ENCODE data around the gene GJB4. TPM values are rescaled to one million over a fixed set of nuclear protein-coding genes. Genes with fewer than 3 reads are reported as not detected.
"Not testable (repeated sequence)": the region's sequence is repeated elsewhere in the genome, so short reads cannot be mapped to it uniquely, and the experiment has no call there.

GJB4 gene
- total RNA-seq, 1 donor from 2014 or later = not detected

DNA sequence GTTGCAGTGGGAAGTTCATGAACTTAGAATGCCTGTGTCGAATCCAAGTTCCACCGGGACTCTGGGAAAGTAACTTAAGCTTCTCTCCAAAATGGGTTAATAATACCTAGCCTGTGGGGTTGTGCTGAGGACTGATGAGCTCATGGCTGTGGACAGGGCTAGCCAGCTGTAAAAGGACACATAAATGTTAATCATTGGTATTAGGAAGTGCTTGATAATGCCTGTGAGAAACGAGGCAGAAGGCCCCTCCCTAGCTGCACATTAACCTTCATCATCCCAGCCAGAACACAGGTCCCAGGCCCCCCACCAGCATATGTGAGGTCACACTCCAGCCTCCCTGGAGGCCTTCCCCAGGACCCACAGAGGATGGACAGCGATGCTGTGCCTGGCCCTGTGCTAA, 789 bp upstream of the GJB4 start:
- H3K9me3 ChIP-seq (ENCODE audit: control insufficient read depth in 3 of 3, low read length in 3 of 3) = no peaks in the 10 kb centered on the region
- no peak overlapping the region for H3K9ac ChIP-seq (ENCODE audit: low read depth in 1 of 3, low read length in 3 of 3)
- no peak overlapping the region for H3K27ac ChIP-seq (ENCODE audit: low read depth, low read length)
- H3K36me3 ChIP-seq (ENCODE audit: control insufficient read depth in 3 of 3, insufficient read depth in 3 of 3, low read length in 3 of 3) = no peaks in the 10 kb centered on the region
- H3K27me3 ChIP-seq (ENCODE audit: control insufficient read depth in 3 of 3, insufficient read depth in 3 of 3, low read length in 3 of 3) = peaks cover 0 to 13% (median 10%) of the 10 kb centered on the region in 3 donors
- H3K4me1 ChIP-seq (ENCODE audit: control insufficient read depth in 3 of 3, insufficient read depth in 3 of 3, low read length in 3 of 3) = no peaks in the 10 kb centered on the region
- H3K4me3 ChIP-seq (ENCODE audit: low read length in 3 of 3) = no peak overlapping the region

DNA sequence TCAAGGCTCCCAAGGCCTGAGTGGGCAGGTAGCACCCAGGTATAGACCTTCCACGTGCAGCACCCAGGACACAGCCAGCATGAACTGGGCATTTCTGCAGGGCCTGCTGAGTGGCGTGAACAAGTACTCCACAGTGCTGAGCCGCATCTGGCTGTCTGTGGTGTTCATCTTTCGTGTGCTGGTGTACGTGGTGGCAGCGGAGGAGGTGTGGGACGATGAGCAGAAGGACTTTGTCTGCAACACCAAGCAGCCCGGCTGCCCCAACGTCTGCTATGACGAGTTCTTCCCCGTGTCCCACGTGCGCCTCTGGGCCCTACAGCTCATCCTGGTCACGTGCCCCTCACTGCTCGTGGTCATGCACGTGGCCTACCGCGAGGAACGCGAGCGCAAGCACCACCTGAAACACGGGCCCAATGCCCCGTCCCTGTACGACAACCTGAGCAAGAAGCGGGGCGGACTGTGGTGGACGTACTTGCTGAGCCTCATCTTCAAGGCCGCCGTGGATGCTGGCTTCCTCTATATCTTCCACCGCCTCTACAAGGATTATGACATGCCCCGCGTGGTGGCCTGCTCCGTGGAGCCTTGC, 1.7 kb downstream of the GJB4 start:
- Histone ChIP-seq H3K4me1 (ENCODE audit: control insufficient read depth in 3 of 3, insufficient read depth in 3 of 3, low read length in 3 of 3) (no peaks in the 10 kb centered on the region), H3K4me3 (ENCODE audit: low read length in 3 of 3) (no peak overlapping the region), H3K9ac (ENCODE audit: low read depth in 1 of 3, low read length in 3 of 3) (no peak overlapping the region), H3K9me3 (ENCODE audit: control insufficient read depth in 3 of 3, low read length in 3 of 3) (no peaks in the 10 kb centered on the region), H3K27me3 (ENCODE audit: control insufficient read depth in 3 of 3, insufficient read depth in 3 of 3, low read length in 3 of 3) (peaks cover 0 to 20% (median 14%) of the 10 kb centered on the region in 3 donors), H3K27ac (ENCODE audit: low read depth, low read length) (no peak overlapping the region), H3K36me3 (ENCODE audit: control insufficient read depth in 3 of 3, insufficient read depth in 3 of 3, low read length in 3 of 3) (no peaks in the 10 kb centered on the region)

DNA sequence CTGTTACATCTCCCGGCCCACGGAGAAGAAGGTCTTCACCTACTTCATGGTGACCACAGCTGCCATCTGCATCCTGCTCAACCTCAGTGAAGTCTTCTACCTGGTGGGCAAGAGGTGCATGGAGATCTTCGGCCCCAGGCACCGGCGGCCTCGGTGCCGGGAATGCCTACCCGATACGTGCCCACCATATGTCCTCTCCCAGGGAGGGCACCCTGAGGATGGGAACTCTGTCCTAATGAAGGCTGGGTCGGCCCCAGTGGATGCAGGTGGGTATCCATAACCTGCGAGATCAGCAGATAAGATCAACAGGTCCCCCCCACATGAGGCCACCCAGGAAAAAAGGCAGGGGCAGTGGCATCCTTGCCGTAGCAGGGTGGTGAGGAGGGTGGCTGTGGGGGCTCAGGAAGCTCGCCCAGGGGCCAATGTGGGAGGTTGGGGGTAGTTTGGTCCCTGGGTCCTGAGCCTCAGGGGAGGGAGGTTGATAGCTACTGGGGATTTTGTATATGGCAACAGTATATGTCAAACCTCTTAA, 2.3 kb downstream of the GJB4 start:
- H3K27ac ChIP-seq (ENCODE audit: low read depth, low read length) = no peak overlapping the region
- H3K4me3 ChIP-seq (ENCODE audit: low read length in 3 of 3) = no peak overlapping the region
- no peak overlapping the region for H3K9ac ChIP-seq (ENCODE audit: low read depth in 1 of 3, low read length in 3 of 3)
- H3K4me1 ChIP-seq (ENCODE audit: control insufficient read depth in 3 of 3, insufficient read depth in 3 of 3, low read length in 3 of 3) = no peaks in the 10 kb centered on the region
- no peaks in the 10 kb centered on the region for H3K36me3 ChIP-seq (ENCODE audit: control insufficient read depth in 3 of 3, insufficient read depth in 3 of 3, low read length in 3 of 3)
- no peaks in the 10 kb centered on the region for H3K9me3 ChIP-seq (ENCODE audit: control insufficient read depth in 3 of 3, low read length in 3 of 3)
- peaks cover 0 to 20% (median 14%) of the 10 kb centered on the region in 3 donors for H3K27me3 ChIP-seq (ENCODE audit: control insufficient read depth in 3 of 3, insufficient read depth in 3 of 3, low read length in 3 of 3)

DNA sequence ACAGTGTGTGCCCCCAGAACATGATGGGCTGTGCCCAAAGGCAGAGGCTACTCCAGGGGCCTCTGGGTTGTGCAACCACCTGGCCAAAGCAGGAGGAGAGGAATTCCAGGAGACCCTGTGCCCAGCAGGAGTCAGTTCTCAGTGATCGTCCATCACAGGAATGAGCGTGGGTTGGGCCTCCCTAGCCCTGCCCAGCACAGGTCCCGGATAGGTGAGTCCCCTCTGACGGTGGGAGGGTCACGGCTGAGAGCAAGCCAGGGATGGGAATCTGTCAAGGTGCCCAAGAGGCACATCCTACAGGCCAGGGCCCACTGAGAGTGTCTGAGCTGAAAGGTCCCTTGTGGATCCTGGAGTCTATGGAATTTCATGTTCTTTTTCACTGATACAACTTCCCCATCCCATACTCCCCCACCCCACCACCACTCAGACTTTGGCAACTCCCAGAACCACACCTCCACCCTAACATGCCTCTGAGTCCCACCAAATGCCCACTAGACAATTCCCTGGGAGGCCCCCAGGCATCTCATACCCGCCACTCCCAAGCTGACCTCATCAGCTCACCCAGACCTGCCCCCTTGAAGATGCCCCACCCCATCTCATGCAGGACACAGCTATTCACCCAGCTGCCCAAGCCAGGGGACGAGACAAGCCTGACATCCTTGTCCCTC, 3.1 kb downstream of the GJB4 start:
- H3K27me3 ChIP-seq (ENCODE audit: control insufficient read depth in 3 of 3, insufficient read depth in 3 of 3, low read length in 3 of 3) = peaks cover 0 to 20% (median 14%) of the 10 kb centered on the region in 3 donors
- no peak overlapping the region for H3K9ac ChIP-seq (ENCODE audit: low read depth in 1 of 3, low read length in 3 of 3)
- H3K27ac ChIP-seq (ENCODE audit: low read depth, low read length) = no peak overlapping the region

DNA sequence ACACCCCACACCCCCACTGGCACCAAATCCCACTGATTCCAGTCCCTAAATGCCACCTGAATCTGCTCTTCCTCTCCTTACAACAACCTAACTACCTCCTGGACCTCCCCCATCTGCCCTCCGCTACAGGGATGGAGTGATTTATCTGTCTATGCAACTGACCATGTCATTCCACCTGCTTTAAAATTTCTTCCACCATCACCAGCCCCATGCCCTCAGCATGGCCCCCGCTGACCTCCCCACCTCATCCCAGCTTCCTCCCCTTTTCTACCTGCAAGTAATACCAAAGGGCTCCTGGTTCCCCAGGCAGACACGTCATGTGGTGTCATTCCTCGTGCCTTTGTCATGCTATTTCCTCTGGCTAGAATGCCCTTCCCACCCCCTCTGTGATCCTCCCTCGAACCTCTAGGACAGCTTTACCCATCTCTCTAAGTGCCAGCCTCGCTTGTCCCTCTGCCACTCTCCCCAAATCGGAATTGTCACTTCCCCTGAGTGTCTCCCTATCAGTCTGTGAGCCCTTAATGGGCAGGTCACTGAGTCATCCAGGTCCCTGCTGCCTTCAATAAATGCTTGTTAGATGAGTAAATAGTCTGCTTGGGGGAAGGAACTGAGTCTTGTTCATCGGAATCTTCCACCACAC, 3.7 kb downstream of the GJB4 start:
- Histone ChIP-seq H3K36me3 (ENCODE audit: control insufficient read depth in 3 of 3, insufficient read depth in 3 of 3, low read length in 3 of 3) (no peaks in the 10 kb centered on the region), H3K27me3 (ENCODE audit: control insufficient read depth in 3 of 3, insufficient read depth in 3 of 3, low read length in 3 of 3) (peaks cover 0 to 23% (median 14%) of the 10 kb centered on the region in 3 donors), H3K4me3 (ENCODE audit: low read length in 3 of 3) (no peak overlapping the region), H3K9ac (ENCODE audit: low read depth in 1 of 3, low read length in 3 of 3) (no peak overlapping the region), H3K9me3 (ENCODE audit: control insufficient read depth in 3 of 3, low read length in 3 of 3) (no peaks in the 10 kb centered on the region), H3K27ac (ENCODE audit: low read depth, low read length) (no peak overlapping the region), H3K4me1 (ENCODE audit: control insufficient read depth in 3 of 3, insufficient read depth in 3 of 3, low read length in 3 of 3) (no peaks in the 10 kb centered on the region)

More for the DNA sequence above, 3.1 kb downstream of the GJB4 start:
- H3K36me3 ChIP-seq (ENCODE audit: control insufficient read depth in 3 of 3, insufficient read depth in 3 of 3, low read length in 3 of 3) = no peaks in the 10 kb centered on the region
- H3K4me3 ChIP-seq (ENCODE audit: low read length in 3 of 3) = no peak overlapping the region
- no peaks in the 10 kb centered on the region for H3K4me1 ChIP-seq (ENCODE audit: control insufficient read depth in 3 of 3, insufficient read depth in 3 of 3, low read length in 3 of 3)
- H3K9me3 ChIP-seq (ENCODE audit: control insufficient read depth in 3 of 3, low read length in 3 of 3) = no peaks in the 10 kb centered on the region

DNA sequence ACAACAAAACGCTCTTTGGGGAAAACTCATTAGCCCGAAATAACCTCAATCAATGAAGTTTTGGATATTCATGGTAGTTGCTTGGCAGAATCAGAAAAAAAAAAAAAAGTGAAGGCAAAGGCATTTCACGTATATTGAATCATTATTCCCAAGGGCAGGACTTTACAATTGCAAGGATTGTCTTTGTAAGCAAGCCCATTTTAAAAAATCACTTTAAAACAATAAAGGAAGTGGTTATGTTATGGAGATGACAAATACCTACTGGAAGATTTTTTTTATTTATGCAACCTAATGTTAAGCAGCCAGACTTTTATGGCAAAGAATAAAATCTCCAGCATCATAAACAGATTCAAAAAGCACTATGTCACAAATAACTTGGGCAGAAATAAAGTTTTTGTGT, 9.3 kb downstream of the GJB4 start:
- H3K36me3 ChIP-seq (ENCODE audit: control insufficient read depth in 3 of 3, insufficient read depth in 3 of 3, low read length in 3 of 3) = no peaks in the 10 kb centered on the region

DNA sequence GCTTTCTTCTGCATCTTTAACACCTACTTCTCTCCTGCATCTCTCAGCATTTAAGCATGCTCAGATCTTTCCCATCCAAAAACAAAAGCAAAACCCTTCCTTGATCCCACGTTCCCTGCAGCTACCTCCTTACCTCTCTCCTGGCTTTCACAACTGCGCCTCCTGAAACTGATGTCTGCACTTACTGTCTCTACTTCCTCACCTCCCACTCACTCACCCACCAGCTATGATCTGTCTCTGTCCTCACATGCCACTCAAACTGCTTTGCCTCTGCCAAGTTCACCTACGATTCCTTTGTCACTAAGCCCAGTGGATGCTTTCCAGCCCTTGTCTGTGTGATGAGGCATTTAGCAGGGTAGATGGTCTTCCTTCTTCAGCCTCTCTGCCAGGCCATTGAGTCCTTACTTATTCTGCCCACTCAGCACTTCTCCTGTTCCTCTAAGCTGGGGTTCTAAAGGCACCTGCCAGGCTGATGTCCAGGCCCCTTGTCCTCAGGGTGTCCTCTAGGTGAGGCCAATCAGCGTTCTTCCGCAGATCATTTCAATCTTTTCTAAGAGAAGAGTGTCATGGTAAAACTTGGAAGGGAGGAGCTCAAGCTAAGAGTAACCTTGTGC, 11.5 kb downstream of the GJB4 start:
- no peaks in the 10 kb centered on the region for H3K36me3 ChIP-seq (ENCODE audit: control insufficient read depth in 3 of 3, insufficient read depth in 3 of 3, low read length in 3 of 3)
- no peak overlapping the region for H3K9ac ChIP-seq (ENCODE audit: low read depth in 1 of 3, low read length in 3 of 3)
- no peak overlapping the region for H3K4me3 ChIP-seq (ENCODE audit: low read length in 3 of 3)
- no peak overlapping the region for H3K27ac ChIP-seq (ENCODE audit: low read depth, low read length)
- H3K4me1 ChIP-seq (ENCODE audit: control insufficient read depth in 3 of 3, insufficient read depth in 3 of 3, low read length in 3 of 3) = no peaks in the 10 kb centered on the region
- no peaks in the 10 kb centered on the region for H3K9me3 ChIP-seq (ENCODE audit: control insufficient read depth in 3 of 3, low read length in 3 of 3)
- peaks cover 9 to 16% (median 15%) of the 10 kb centered on the region in 3 donors for H3K27me3 ChIP-seq (ENCODE audit: control insufficient read depth in 3 of 3, insufficient read depth in 3 of 3, low read length in 3 of 3)

More for the DNA sequence above, 9.3 kb downstream of the GJB4 start:
- Histone ChIP-seq H3K27me3 (ENCODE audit: control insufficient read depth in 3 of 3, insufficient read depth in 3 of 3, low read length in 3 of 3) (peaks cover 4 to 18% (median 6%) of the 10 kb centered on the region in 3 donors), H3K9ac (ENCODE audit: low read depth in 1 of 3, low read length in 3 of 3) (no peak overlapping the region), H3K4me3 (ENCODE audit: low read length in 3 of 3) (no peak overlapping the region), H3K9me3 (ENCODE audit: control insufficient read depth in 3 of 3, low read length in 3 of 3) (no peaks in the 10 kb centered on the region), H3K4me1 (ENCODE audit: control insufficient read depth in 3 of 3, insufficient read depth in 3 of 3, low read length in 3 of 3) (no peaks in the 10 kb centered on the region), H3K27ac (ENCODE audit: low read depth, low read length) (no peak overlapping the region)

DNA sequence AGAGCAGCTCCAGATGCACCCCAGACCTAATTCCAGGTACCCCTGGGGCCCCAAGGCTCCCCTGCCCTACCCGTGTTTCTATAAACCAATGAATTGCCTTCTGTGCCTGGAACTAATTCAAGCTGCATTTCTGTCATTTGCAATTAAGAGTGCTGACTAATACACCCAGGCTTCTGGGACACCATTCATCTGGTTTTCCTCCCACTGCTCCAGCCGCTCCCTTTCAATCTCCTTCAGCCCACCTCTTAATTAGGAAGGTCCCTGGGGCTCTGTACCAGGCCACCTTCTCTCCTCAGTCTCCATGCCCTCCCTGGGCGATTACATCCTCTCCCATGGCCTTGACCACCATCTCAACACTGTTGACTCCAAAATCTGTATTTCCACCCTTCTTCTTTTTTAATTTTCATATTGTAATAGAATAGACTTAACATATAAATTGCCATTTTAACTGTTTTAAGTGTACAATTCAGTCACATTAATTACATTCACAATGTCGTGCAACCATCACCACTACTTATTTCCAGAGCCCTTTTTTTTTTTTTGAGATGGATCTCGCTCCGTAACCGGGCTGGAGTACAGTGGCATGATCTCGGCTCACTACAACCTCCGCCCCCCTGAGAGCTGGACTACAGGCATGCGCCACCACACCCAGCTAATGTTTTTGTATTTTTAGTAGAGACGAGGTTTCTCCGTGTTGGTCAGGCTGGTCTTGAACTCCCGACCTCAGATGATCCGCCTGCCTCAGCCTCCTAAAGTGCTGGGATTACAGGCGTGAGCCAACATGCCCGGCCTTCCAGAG, 12.2 kb downstream of the GJB4 start:
- H3K27me3 ChIP-seq (ENCODE audit: control insufficient read depth in 3 of 3, insufficient read depth in 3 of 3, low read length in 3 of 3) = peaks cover 9 to 22% (median 21%) of the 10 kb centered on the region in 3 donors
- no peak overlapping the region for H3K9ac ChIP-seq (ENCODE audit: low read depth in 1 of 3, low read length in 3 of 3)
- no peak overlapping the region for H3K27ac ChIP-seq (ENCODE audit: low read depth, low read length)
- H3K36me3 ChIP-seq (ENCODE audit: control insufficient read depth in 3 of 3, insufficient read depth in 3 of 3, low read length in 3 of 3) = no peaks in the 10 kb centered on the region
- H3K4me1 ChIP-seq (ENCODE audit: control insufficient read depth in 3 of 3, insufficient read depth in 3 of 3, low read length in 3 of 3) = no peaks in the 10 kb centered on the region
- no peak overlapping the region for H3K4me3 ChIP-seq (ENCODE audit: low read length in 3 of 3)
- no peaks in the 10 kb centered on the region for H3K9me3 ChIP-seq (ENCODE audit: control insufficient read depth in 3 of 3, low read length in 3 of 3)

DNA sequence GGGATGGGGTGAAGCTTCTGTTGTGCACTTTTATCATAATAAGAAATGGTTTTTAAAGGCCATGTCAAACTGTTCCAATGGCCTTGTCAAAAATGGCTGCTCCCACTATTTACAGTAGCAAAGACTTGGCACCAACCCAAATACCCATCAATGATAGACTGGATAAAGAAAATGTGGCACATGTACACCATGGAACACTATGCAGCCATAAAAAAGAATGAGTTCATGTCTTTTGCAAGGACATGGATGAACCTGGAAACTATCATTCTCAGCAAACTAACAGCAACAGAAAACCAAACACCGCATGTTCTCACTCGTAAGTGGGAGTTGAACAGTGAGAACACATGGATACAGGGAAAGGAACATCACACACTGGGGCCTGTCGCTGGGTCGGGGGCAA, 13.6 kb downstream of the GJB4 start:
- H3K4me3 ChIP-seq (ENCODE audit: low read length in 3 of 3); H3K36me3 ChIP-seq (ENCODE audit: control insufficient read depth in 3 of 3, insufficient read depth in 3 of 3, low read length in 3 of 3); H3K9me3 ChIP-seq (ENCODE audit: control insufficient read depth in 3 of 3, low read length in 3 of 3); H3K4me1 ChIP-seq (ENCODE audit: control insufficient read depth in 3 of 3, insufficient read depth in 3 of 3, low read length in 3 of 3); H3K27ac ChIP-seq (ENCODE audit: low read depth, low read length); H3K9ac ChIP-seq (ENCODE audit: low read depth in 1 of 3, low read length in 3 of 3): not testable (repeated sequence)
- peaks cover 16 to 29% (median 25%) of the 10 kb centered on the region in 3 donors for H3K27me3 ChIP-seq (ENCODE audit: control insufficient read depth in 3 of 3, insufficient read depth in 3 of 3, low read length in 3 of 3)
